Renal cortex interstitium (tissue), 11 donors: Measurements from ENCODE around the gene TMEM238L. TPM values are rescaled to one million over a fixed set of nuclear protein-coding genes. Genes with fewer than 3 reads are reported as not detected.

ENCODE experiments used
- DNase-seq, 11 donors: peaks; one replicate each; pipeline ENCODE4 v3.0.0-alpha.2; 2013; ENCODE audit warnings: low read depth in 9 of 11, low spot score in 4 of 11; ENCODE audit errors: extremely low read depth in 1 of 11
- polyA plus RNA-seq, 3 donors: library from polyadenylated mRNA; unstranded; fragments of 120-200 nt; gene quantifications; one replicate each; pipeline ENCODE4 v1.2.1, GENCODE V29; 2013; ENCODE audit not compliant: insufficient read length in 3 of 3

Gene TMEM238L
- polyA plus RNA-seq, 3 donors = 1.9 to 11.1 (median 2.9) TPM

DNA sequence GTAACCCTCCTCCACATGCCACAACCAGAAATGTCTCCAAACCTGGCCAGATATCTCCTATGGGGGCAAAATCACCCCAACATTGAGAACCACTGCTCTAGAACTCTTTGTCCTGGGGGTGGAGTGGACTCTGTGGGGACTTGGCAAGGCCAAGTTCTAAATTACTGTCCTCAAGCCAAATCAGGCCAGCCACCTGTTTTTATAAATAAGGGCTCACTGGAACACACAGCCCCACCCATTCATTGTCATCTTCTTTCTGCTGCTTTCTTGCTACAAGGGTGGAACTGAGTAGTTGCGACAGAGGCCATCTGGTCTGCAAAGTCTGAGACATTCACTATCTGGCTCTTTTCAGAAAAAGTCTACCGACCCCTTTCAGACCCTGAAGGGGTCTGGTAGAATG is 47.3 kb downstream of the TMEM238L start:
- no peak for DNase-seq

DNA sequence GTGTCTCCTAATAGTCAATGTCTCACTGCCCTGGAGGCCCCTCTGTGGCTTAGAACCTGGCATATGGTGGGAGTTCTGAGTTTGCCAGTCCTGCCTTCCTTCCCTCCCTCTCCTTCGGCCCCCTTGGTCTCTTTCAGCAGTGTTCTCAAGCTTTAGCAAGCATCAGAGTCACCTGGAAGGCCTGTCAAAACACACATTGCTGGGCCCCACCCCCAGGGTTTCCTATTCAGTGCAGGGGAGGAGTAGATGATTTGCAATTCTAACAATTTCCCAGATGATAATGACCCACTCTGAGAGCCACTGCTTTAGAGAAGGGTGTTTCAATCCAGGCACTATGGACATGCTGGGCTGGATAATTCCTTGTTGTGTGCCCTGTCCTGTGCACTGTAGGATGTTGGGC is 47.7 kb downstream of the TMEM238L start:
- DNase-seq = no peak

DNA sequence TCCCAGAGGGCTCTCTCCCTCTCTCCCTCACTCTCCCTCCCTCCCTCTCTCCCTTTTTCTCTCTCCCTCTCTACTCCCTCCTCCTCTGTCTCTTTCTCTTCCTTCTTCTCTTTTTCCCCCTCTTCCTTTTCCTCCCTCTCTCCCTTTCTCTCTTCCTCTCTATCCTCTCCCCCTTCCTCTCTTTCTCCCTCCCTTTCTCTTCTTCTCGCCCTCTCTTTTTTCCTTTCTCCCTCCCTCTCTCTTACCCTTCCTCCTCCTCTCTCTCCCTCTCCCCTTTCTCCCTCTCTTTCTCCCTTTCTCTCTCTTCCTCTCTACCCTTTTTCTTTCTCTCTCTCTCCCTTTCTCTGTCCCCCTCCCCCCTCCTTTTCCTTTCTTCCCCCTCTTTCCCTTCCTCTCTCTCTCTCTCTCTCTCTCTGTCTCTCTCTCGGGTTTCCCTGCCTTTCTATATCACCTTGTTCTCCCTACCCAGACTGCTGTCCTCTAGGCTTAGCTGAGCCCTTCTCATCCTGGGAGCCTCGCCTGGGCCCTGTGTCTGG is 48.2 kb downstream of the TMEM238L start:
- no peak for DNase-seq

DNA sequence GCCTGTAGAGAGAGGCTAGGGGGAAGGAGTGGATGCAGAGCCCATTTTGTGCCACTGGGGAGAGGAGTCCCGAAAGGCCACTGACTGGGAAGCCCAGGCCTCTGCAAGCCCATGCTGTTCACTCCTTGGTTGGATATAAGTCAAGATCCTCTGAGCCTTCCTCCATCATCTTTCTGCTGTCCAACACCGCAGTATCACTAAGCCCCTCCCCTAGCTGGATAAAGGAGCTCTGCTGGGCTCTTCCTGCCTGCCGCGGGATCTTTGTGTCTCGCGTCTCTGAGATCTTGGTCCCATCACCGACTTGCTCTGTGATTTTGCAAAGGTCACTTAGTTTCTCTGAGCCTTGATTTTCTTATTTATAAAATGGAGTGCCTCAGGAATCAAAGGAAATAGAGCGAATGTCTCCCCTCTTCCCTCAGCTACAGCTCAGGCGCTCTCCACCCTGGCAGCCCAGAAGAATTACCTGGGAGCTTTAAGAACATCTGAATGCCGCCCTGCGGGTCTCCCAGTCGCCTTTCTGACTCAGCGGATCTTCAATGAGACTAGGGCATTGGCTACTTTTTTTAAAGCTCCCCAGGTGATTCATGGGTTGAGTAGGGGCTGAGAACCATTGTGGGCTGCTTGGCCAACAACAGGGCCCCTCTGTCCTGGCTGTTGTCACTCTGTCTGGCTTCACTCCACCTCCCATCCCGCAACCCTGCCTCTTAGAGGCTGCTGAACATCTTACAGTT is 48.9 kb downstream of the TMEM238L start:
- no peak for DNase-seq

DNA sequence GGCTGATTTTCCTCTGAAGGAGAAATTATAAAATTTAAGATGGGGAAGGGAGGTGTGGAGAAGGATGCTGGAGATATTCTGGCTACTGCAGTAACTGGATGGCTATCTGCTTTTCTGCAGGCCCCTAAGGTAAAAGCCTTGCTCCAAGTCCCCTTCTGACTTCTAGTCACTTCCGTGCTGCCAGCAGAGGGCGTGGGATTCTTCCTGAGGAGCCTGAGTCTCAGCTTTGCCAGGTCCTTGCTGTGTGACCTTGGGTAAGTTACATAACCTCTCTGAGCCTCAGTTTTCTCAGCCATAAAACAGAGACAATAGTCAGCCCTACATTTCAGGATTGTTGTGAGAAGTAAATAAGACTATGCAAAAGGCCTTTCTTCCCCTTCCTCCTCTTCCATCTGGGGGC is 49.8 kb downstream of the TMEM238L start:
- no peak for DNase-seq

DNA sequence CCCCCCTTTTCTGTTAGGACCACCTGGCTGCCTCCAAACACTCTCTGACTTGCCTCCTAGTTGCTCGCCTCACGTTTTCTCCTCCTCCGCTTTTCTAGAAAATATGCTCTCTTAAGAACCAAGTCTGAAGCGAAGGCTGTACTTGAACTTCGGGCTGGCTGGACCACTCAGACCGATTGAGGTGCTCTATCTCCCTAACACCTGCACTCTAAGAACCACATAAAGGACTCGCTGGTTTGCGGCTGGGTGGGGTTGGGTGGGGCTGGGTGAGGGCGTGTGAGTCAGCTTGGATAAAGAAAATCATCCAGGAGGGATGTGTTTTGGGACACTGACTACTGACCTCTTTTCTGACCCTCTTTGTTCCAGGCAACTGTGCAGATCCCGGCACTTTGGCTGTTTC is 51.2 kb downstream of the TMEM238L start:
- no peak for DNase-seq

DNA sequence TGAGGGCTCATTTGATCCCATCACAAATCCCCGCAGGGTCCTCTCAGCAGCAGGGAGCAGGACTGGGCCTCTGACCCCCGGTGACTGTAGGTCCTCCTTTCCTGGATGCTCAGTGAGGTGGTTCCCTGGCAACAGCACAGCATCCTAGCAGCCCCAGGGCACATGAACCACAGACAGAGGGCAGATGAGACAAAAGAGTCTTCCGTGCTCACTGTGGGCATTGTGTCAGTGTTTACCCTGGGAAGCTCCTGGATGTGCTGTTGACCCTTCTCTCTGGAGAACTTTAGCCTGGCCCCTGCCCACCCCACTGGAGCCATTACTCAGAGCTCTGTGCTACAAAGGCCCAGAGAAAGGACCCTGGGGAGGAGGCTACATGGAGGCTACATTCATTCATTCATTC is 52.3 kb downstream of the TMEM238L start:
- no peak for DNase-seq

DNA sequence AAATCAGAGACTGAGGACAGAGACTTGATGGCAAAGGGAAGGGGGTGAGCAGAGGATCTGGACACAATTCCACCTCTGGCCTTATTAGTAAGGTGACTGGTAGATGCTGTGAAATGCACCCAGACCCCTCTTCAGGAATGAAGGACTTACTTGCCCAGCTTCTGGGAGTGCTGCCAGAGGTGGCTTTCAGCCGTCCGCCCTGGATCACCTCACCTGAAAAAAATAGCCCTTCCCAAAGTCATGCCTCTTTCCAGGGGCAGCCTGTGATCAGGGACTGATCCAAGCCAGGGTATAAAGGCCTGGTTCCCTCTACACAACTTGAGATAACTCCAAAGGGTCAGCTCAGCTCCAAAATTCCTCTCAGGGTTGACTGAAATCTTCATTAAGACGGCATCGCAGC is 53.7 kb downstream of the TMEM238L start:
- no peak for DNase-seq

DNA sequence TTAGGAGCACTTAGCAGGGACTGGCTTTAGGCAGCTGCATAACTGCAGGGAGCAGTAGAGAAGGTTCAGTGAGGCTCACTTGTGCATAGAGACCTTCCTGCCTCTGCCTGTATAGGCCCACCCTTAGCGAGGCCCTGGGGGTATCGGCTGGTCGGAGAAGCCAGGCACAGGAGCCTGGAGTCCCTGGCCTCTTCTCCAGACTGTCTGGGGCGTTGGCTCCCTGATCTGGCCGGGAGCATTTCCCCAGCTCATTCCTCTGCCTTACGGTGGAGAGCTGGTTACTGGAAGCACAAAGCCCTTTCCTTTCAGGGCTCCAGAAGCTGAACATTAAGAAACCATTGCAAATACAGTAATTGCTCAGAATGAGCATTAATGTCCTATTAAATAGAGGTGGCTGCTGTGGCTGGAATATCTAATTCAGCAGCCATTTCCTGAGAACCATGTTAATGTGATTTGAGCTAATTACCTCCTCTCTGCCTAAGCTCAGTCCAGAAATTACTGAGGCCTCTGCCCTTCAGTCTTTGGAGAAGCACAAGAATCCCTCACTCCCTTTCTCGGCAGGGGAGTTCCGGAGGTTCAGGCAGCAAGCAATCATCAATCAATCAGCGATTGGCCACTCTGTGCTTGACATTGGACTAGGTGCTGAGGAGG is 55.2 kb downstream of the TMEM238L start:
- DNase-seq = no peak

DNA sequence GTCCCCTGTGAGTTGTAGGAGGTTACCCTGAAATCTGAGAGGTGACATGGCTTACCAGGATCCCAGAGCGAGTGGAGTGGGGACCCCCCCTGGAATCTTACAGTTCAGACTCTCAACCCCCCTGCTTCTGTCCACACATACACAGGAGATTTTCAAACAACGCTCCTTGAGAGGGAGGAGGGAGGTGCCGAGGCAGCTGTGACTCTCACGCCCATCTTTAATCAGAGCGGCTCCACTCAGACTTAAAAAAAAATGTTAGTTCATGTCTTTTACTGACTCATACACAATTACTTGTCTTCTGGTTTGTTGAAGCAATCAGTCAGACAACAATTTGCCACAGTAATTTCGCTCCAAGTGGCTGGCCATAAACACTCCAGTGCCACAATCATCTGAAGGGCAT is 58.7 kb downstream of the TMEM238L start:
- DNase-seq = no peak

Other genes starting within 250 kb of the TMEM238L start
- 1 to 10 TPM; 3.9 to 7.4 (median 5.6) TPM for gene MYH3, start 146.8 kb downstream of the TMEM238L start, polyA plus RNA-seq
- gene SCO1, start 106.6 kb downstream of the TMEM238L start, polyA plus RNA-seq = 10 to 100 TPM; 38.7 to 40.0 (median 39.5) TPM
- 10 to 100 TPM; 13.4 to 16.8 (median 15.9) TPM for gene ADPRM, start 106.5 kb downstream of the TMEM238L start, polyA plus RNA-seq
- gene TMEM220, start 74.1 kb downstream of the TMEM238L start, polyA plus RNA-seq = 10 to 100 TPM in 2 of 3 donors, 1 to 10 TPM in 1; 8.5 to 15.2 (median 10.6) TPM
- gene PIRT, start 34.0 kb upstream of the TMEM238L start, polyA plus RNA-seq = not detected